H1 (cell line): ENCODE results near the gene HNF4A. TPM values are rescaled to one million over a fixed set of nuclear protein-coding genes. Genes with fewer than 3 reads are reported as not detected.

Experiments
- E2F6 ChIP-seq: IDR thresholded peaks from 2 replicates; pipeline ENCODE4 v1.6.1; 2012; ENCODE audit warnings: inconsistent platforms
- EGR1 ChIP-seq: IDR thresholded peaks from 2 replicates; pipeline ENCODE4 v1.6.1; 2011; ENCODE audit warnings: low read depth, low read length, borderline replicate concordance
- FOSL1 ChIP-seq: IDR thresholded peaks from 2 replicates; pipeline ENCODE4 v1.6.1; 2011; ENCODE audit warnings: mild to moderate bottlenecking, low read depth, low read length, moderate library complexity; ENCODE audit not compliant: insufficient read depth
- GTF2F1 ChIP-seq: IDR thresholded peaks from 2 replicates; pipeline ENCODE4 v1.6.1; 2012; ENCODE audit warnings: low read depth, low read length, improper control_type of control experiment, borderline replicate concordance
- RNF2 ChIP-seq: fragments of 200-900, 300-1000 bp; sonication (generic); IDR thresholded peaks from 2 replicates; pipeline ENCODE4 v1.7.1; 2016; ENCODE audit warnings: borderline replicate concordance, low read depth, mild to moderate bottlenecking, antibody characterized with exemption, low read length; ENCODE audit not compliant: poor library complexity, severe bottlenecking; ENCODE audit errors: missing control alignments
- RXRA ChIP-seq: IDR thresholded peaks from 2 replicates; pipeline ENCODE4 v1.6.1; 2011; ENCODE audit warnings: low read depth, mild to moderate bottlenecking, low read length, moderate library complexity; ENCODE audit not compliant: insufficient read depth
- YY1 ChIP-seq: IDR thresholded peaks from 2 replicates; pipeline ENCODE4 v1.6.1; 2011; ENCODE audit warnings: low read depth, mild to moderate bottlenecking, low read length
- polyA plus RNA-seq, 7 experiments: library from polyadenylated mRNA; depleted of rRNA in 3 of 7; stranded (reverse) in 5 of 7; unstranded in 2 of 7; fragments of >200 nt in 5 of 7; fragments of 200-250 nt in 2 of 7; gene quantifications; 1 replicate in 5 of 7; 2 replicates in 1 of 7; 4 replicates in 1 of 7; pipeline versions ENCODE4 v1.2.1 to v1.2.3, GENCODE V29; 2011 to 2013; ENCODE audit warnings: missing spikeins in 2 of 7, mixed read lengths in 2 of 7
- total RNA-seq: library from RNA; stranded (reverse); fragmentation: NEBNext Ultra II Directional; extraction: Animal tissue kit (Norgen Biotek cat#: 25700); gene quantifications from 2 replicates; pipeline ENCODE4 v1.2.1, GENCODE V29; 2021
- TF ChIP-seq, protein P1 (sequence below): fragments of 300-600 bp; sonication (generic); IDR thresholded peaks from 2 replicates; pipeline ENCODE4 v1.7.1; 2012; ENCODE audit warnings: low read length, moderate library complexity, mild to moderate bottlenecking, inconsistent platforms; ENCODE audit not compliant: insufficient replicate concordance

The HNF4A gene
- total and polyA plus RNA-seq, 2 of the 8 experiments (the other 6 are each of a cell fraction or from before 2014, with no cell fraction given), result 0.03 TPM; not detected in 1

DNA sequence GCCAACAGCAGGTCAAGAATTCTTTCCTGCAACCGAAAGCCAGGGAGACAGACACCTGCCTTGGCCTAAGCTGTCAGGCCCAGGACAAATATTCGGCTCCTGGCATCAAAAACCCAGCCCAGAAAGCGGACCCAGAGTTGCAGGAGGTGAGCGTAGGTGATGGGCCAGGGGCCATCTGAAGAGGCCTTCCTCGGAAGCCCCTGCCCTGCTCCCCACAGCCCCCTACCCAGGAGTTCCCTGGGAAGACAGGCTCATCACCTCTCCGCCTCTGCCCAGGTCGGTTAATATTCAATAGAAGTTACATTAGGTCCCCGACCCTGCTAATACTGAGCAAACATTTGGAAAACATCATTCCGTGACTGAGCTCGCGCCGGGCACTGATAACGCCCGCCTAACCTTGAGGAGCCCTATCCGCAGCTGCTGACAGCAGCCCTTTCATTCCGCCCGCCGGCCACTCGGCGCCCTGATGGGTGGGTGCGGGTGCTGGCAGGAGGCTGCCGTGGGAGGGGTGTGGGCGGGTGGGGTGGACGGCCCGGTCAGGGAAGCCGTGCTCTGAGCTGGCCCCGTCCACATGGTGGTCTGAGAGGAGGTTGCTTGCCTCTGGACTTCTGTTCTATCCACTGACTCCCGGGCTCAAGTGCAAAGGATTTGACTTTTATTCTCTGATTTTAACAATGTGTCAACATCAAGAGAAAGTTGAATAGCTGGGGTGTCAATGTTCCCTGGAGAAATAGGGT is 55.7 kb downstream of the HNF4A start (continued):
- TF ChIP-seq, protein P1, sequence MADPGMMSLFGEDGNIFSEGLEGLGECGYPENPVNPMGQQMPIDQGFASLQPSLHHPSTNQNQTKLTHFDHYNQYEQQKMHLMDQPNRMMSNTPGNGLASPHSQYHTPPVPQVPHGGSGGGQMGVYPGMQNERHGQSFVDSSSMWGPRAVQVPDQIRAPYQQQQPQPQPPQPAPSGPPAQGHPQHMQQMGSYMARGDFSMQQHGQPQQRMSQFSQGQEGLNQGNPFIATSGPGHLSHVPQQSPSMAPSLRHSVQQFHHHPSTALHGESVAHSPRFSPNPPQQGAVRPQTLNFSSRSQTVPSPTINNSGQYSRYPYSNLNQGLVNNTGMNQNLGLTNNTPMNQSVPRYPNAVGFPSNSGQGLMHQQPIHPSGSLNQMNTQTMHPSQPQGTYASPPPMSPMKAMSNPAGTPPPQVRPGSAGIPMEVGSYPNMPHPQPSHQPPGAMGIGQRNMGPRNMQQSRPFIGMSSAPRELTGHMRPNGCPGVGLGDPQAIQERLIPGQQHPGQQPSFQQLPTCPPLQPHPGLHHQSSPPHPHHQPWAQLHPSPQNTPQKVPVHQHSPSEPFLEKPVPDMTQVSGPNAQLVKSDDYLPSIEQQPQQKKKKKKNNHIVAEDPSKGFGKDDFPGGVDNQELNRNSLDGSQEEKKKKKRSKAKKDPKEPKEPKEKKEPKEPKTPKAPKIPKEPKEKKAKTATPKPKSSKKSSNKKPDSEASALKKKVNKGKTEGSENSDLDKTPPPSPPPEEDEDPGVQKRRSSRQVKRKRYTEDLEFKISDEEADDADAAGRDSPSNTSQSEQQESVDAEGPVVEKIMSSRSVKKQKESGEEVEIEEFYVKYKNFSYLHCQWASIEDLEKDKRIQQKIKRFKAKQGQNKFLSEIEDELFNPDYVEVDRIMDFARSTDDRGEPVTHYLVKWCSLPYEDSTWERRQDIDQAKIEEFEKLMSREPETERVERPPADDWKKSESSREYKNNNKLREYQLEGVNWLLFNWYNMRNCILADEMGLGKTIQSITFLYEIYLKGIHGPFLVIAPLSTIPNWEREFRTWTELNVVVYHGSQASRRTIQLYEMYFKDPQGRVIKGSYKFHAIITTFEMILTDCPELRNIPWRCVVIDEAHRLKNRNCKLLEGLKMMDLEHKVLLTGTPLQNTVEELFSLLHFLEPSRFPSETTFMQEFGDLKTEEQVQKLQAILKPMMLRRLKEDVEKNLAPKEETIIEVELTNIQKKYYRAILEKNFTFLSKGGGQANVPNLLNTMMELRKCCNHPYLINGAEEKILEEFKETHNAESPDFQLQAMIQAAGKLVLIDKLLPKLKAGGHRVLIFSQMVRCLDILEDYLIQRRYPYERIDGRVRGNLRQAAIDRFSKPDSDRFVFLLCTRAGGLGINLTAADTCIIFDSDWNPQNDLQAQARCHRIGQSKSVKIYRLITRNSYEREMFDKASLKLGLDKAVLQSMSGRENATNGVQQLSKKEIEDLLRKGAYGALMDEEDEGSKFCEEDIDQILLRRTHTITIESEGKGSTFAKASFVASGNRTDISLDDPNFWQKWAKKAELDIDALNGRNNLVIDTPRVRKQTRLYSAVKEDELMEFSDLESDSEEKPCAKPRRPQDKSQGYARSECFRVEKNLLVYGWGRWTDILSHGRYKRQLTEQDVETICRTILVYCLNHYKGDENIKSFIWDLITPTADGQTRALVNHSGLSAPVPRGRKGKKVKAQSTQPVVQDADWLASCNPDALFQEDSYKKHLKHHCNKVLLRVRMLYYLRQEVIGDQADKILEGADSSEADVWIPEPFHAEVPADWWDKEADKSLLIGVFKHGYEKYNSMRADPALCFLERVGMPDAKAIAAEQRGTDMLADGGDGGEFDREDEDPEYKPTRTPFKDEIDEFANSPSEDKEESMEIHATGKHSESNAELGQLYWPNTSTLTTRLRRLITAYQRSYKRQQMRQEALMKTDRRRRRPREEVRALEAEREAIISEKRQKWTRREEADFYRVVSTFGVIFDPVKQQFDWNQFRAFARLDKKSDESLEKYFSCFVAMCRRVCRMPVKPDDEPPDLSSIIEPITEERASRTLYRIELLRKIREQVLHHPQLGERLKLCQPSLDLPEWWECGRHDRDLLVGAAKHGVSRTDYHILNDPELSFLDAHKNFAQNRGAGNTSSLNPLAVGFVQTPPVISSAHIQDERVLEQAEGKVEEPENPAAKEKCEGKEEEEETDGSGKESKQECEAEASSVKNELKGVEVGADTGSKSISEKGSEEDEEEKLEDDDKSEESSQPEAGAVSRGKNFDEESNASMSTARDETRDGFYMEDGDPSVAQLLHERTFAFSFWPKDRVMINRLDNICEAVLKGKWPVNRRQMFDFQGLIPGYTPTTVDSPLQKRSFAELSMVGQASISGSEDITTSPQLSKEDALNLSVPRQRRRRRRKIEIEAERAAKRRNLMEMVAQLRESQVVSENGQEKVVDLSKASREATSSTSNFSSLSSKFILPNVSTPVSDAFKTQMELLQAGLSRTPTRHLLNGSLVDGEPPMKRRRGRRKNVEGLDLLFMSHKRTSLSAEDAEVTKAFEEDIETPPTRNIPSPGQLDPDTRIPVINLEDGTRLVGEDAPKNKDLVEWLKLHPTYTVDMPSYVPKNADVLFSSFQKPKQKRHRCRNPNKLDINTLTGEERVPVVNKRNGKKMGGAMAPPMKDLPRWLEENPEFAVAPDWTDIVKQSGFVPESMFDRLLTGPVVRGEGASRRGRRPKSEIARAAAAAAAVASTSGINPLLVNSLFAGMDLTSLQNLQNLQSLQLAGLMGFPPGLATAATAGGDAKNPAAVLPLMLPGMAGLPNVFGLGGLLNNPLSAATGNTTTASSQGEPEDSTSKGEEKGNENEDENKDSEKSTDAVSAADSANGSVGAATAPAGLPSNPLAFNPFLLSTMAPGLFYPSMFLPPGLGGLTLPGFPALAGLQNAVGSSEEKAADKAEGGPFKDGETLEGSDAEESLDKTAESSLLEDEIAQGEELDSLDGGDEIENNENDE, result no peak
- TF ChIP-seq RXRA (no peak), EGR1 (no peak), RNF2 (no peak), FOSL1 (no peak), E2F6 (no peak), YY1 (no peak), GTF2F1 (no peak)
- TF ChIP-seq, all 59 proteins: peak for 0
